HepG2 (cell line): ENCODE results near the gene SCRG1. TPM values are rescaled to one million over a fixed set of nuclear protein-coding genes. Genes with fewer than 3 reads are reported as not detected.

Experiments
- AGO1 ChIP-seq: fragments of 200-400 bp; formaldehyde crosslinking; IDR thresholded peaks from 2 replicates; pipeline ENCODE4 v1.6.1; 2017; ENCODE audit warnings: mild to moderate bottlenecking, low read depth, low read length, moderate library complexity; ENCODE audit not compliant: poor library complexity, severe bottlenecking
- ARHGAP35 ChIP-seq: sonication (generic); formaldehyde crosslinking; IDR thresholded peaks from 2 replicates; pipeline ENCODE4 v1.9.0; 2022; ENCODE audit warnings: mild to moderate bottlenecking, inconsistent platforms, moderate library complexity, missing genetic modification reagents, borderline replicate concordance
- EEA1 ChIP-seq: sonication (generic); formaldehyde crosslinking; IDR thresholded peaks from 2 replicates; pipeline ENCODE4 v1.5.1; 2020; ENCODE audit warnings: mild to moderate bottlenecking, missing genetic modification reagents, borderline replicate concordance
- FIP1L1 ChIP-seq: fragments of 200-400 bp; formaldehyde crosslinking; IDR thresholded peaks from 2 replicates; pipeline ENCODE4 v1.6.1; 2018; ENCODE audit warnings: low read depth, mild to moderate bottlenecking, low read length, moderate library complexity, borderline replicate concordance; ENCODE audit not compliant: insufficient read depth
- GABPB1 ChIP-seq: IDR thresholded peaks from 2 replicates; pipeline ENCODE4 v1.6.1; 2016; ENCODE audit warnings: mild to moderate bottlenecking, missing genetic modification reagents, moderate library complexity, missing compliant biosample characterization
- GATAD1 ChIP-seq: IDR thresholded peaks from 2 replicates; pipeline ENCODE4 v1.6.1; 2016; ENCODE audit warnings: missing genetic modification reagents, missing compliant biosample characterization
- KDM3A ChIP-seq: IDR thresholded peaks from 2 replicates; pipeline ENCODE4 v1.6.1; 2018; ENCODE audit warnings: low read depth, missing compliant biosample characterization
- MED1 ChIP-seq: sonication (generic); formaldehyde crosslinking; IDR thresholded peaks from 2 replicates; pipeline ENCODE4 v1.4.0; 2020; ENCODE audit warnings: missing genetic modification reagents
- MEIS2 ChIP-seq: sonication (generic); formaldehyde crosslinking; IDR thresholded peaks from 2 replicates; pipeline ENCODE4 v1.9.0; 2021; ENCODE audit warnings: mild to moderate bottlenecking, missing genetic modification reagents
- MIER2 ChIP-seq: IDR thresholded peaks from 2 replicates; pipeline ENCODE4 v1.6.1; 2016; ENCODE audit warnings: missing biosample characterization, missing genetic modification reagents
- MXD1 ChIP-seq: sonication (generic); formaldehyde crosslinking; IDR thresholded peaks from 2 replicates; pipeline ENCODE4 v1.4.0; 2020; ENCODE audit warnings: mild to moderate bottlenecking, missing genetic modification reagents
- NFE2 ChIP-seq: sonication (generic); formaldehyde crosslinking; IDR thresholded peaks from 2 replicates; pipeline ENCODE4 v1.4.0; 2020; ENCODE audit warnings: missing genetic modification reagents
- NR0B2 ChIP-seq: sonication (generic); formaldehyde crosslinking; IDR thresholded peaks from 2 replicates; pipeline ENCODE4 v1.4.0; 2020; ENCODE audit warnings: mild to moderate bottlenecking, missing genetic modification reagents
- NR1H2 ChIP-seq: sonication (generic); formaldehyde crosslinking; IDR thresholded peaks from 2 replicates; pipeline ENCODE4 v1.8.1; 2022; ENCODE audit warnings: low read depth, missing genetic modification reagents, borderline replicate concordance
- NRL ChIP-seq: sonication (generic); formaldehyde crosslinking; IDR thresholded peaks from 2 replicates; pipeline ENCODE4 v1.5.0; 2020; ENCODE audit warnings: missing genetic modification reagents, mild to moderate bottlenecking, moderate library complexity, borderline replicate concordance
- POLR2G ChIP-seq: fragments of 200-400 bp; formaldehyde crosslinking; IDR thresholded peaks from 2 replicates; pipeline ENCODE4 v1.6.1; 2018; ENCODE audit warnings: mild to moderate bottlenecking, low read depth, low read length, moderate library complexity
- SRSF1 ChIP-seq: fragments of 200-400 bp; formaldehyde crosslinking; optimal IDR thresholded peaks from 2 replicates; pipeline ENCODE3; 2017; ENCODE audit warnings: mild to moderate bottlenecking, low read depth, low read length, moderate library complexity
- TAF15 ChIP-seq: fragments of 200-400 bp; formaldehyde crosslinking; IDR thresholded peaks from one replicate; pipeline ENCODE4 v1.6.1; 2018; ENCODE audit warnings: mild to moderate bottlenecking, low read depth, low read length; ENCODE audit not compliant: poor library complexity, severe bottlenecking
- TCF7L2 ChIP-seq: IDR thresholded peaks from 2 replicates; pipeline ENCODE4 v1.6.1; 2011; ENCODE audit warnings: mild to moderate bottlenecking, low read depth, low read length, moderate library complexity
- ZBTB20 ChIP-seq: sonication (generic); formaldehyde crosslinking; IDR thresholded peaks from 2 replicates; pipeline ENCODE4 v1.8.1; 2023; ENCODE audit warnings: missing genetic modification reagents, low read depth, mild to moderate bottlenecking, borderline replicate concordance
- ZNF12 ChIP-seq: sonication (generic); formaldehyde crosslinking; IDR thresholded peaks from 2 replicates; pipeline ENCODE4 v1.5.0; 2020; ENCODE audit warnings: missing genetic modification reagents
- ZNF432 ChIP-seq: sonication (generic); formaldehyde crosslinking; IDR thresholded peaks from 2 replicates; pipeline ENCODE4 v1.5.0; 2020; ENCODE audit warnings: missing genetic modification reagents, mild to moderate bottlenecking, borderline replicate concordance
- ZNF501 ChIP-seq: sonication (generic); formaldehyde crosslinking; IDR thresholded peaks from 2 replicates; pipeline ENCODE4 v1.5.1; 2020; ENCODE audit warnings: mild to moderate bottlenecking, moderate library complexity, missing genetic modification reagents
- ZNF576 ChIP-seq: sonication (generic); formaldehyde crosslinking; IDR thresholded peaks from 2 replicates; pipeline ENCODE4 v1.4.0; 2020; ENCODE audit warnings: mild to moderate bottlenecking, missing genetic modification reagents
- ZNF674 ChIP-seq: sonication (generic); formaldehyde crosslinking; IDR thresholded peaks from 2 replicates; pipeline ENCODE4 v1.5.0; 2020; ENCODE audit warnings: low read depth, mild to moderate bottlenecking, missing genetic modification reagents
- ZNF678 ChIP-seq: sonication (generic); formaldehyde crosslinking; IDR thresholded peaks from 2 replicates; pipeline ENCODE4 v1.4.0; 2020; ENCODE audit warnings: mild to moderate bottlenecking, missing genetic modification reagents
- ZNF772 ChIP-seq: sonication (generic); formaldehyde crosslinking; IDR thresholded peaks from 2 replicates; pipeline ENCODE4 v1.5.0; 2020; ENCODE audit warnings: mild to moderate bottlenecking, missing genetic modification reagents
- ZNF782 ChIP-seq: sonication (generic); formaldehyde crosslinking; IDR thresholded peaks from 2 replicates; pipeline ENCODE4 v1.4.0; 2020; ENCODE audit warnings: missing genetic modification reagents, mild to moderate bottlenecking, borderline replicate concordance
- ZNF83 ChIP-seq: sonication (generic); formaldehyde crosslinking; IDR thresholded peaks from 2 replicates; pipeline ENCODE4 v1.4.0; 2020; ENCODE audit warnings: missing genetic modification reagents, mild to moderate bottlenecking, borderline replicate concordance
- ZSCAN31 ChIP-seq: sonication (generic); formaldehyde crosslinking; IDR thresholded peaks from 2 replicates; pipeline ENCODE4 v1.5.0; 2020; ENCODE audit warnings: low read depth, mild to moderate bottlenecking, missing genetic modification reagents
- polyA plus RNA-seq, 8 experiments: library from polyadenylated mRNA; depleted of rRNA in 3 of 8; stranded (reverse) in 7 of 8; unstranded in 1 of 8; fragments of >200 nt; fragmentation: Illumina TruSeq in 4 of 8; extraction: Trizol in 4 of 8; gene quantifications; 2 replicates each; pipeline versions ENCODE4 v1.2.1 to v1.2.3, GENCODE V29; 2011 to 2016; ENCODE audit warnings: low read depth in 4 of 8, missing spikeins in 1 of 8, mixed read lengths in 1 of 8; ENCODE audit not compliant: insufficient read depth in 1 of 8
- total RNA-seq, 5 experiments: library from RNA; depleted of rRNA; stranded (reverse); fragments of >200 nt; fragmentation: Illumina TruSeq; extraction: Trizol; gene quantifications; 2 replicates each; pipeline ENCODE4 v1.2.3, GENCODE V29; 2016; ENCODE audit warnings: low read depth in 1 of 5

Gene SCRG1
- total and polyA plus RNA-seq, 2 of the 13 experiments (the other 11 are each of a cell fraction or from before 2014, with no cell fraction given), result not detected

- TF ChIP-seq ZNF12 (CRISPR knock-in tag), result no peak
- peak; percentile 60; the same call in 1 of the 2 replicates for TF ChIP-seq FIP1L1
- peak; percentile 59; the same call in 1 of the 2 replicates for TF ChIP-seq GATAD1 (CRISPR knock-in tag)
- TF ChIP-seq GABPB1, result peak; percentile 85
- TF ChIP-seq EEA1 (CRISPR knock-in tag), result no peak
- TF ChIP-seq ZNF678 (CRISPR knock-in tag), result no peak
- TF ChIP-seq ARHGAP35, result no peak
- TF ChIP-seq AGO1, result peak; percentile 55
- TF ChIP-seq TAF15, result no peak
- TF ChIP-seq ZNF432 (CRISPR knock-in tag), result no peak
- no peak for TF ChIP-seq ZNF83
- no peak for TF ChIP-seq ZNF782
- peak; percentile 94 for TF ChIP-seq POLR2G
- no peak for TF ChIP-seq NR1H2 (CRISPR knock-in tag)
- no peak for TF ChIP-seq NFE2 (CRISPR knock-in tag)
- 0 out of 2 replicates have a peak, but pooled peaks have one; percentile 59 for TF ChIP-seq ZNF501 (CRISPR knock-in tag)
- TF ChIP-seq NR0B2 (CRISPR knock-in tag), result peak; percentile 64; the same call in 1 of the 2 replicates
- TF ChIP-seq NRL, result 0 out of 2 replicates have a peak, but pooled peaks have one; percentile 34
- 0 out of 2 replicates have a peak, but pooled peaks have one; percentile 38 for TF ChIP-seq MIER2 (CRISPR knock-in tag)
- 0 out of 2 replicates have a peak, but pooled peaks have one; percentile 84 for TF ChIP-seq ZNF674 (CRISPR knock-in tag)
- no peak for TF ChIP-seq MED1 (CRISPR knock-in tag)
- TF ChIP-seq KDM3A (CRISPR knock-in tag), result 0 out of 2 replicates have a peak, but pooled peaks have one; percentile 32
- no peak for TF ChIP-seq ZNF576 (CRISPR knock-in tag)
- no peak for TF ChIP-seq SRSF1
- TF ChIP-seq ZNF772 (CRISPR knock-in tag), result peak; percentile 71; the same call in 1 of the 2 replicates
- peak; percentile 66; the same call in 1 of the 2 replicates for TF ChIP-seq ZBTB20 (CRISPR knock-in tag)
- TF ChIP-seq MEIS2, result peak; percentile 50; the same call in 1 of the 2 replicates
- TF ChIP-seq ZSCAN31 (CRISPR knock-in tag), result peak; percentile 79
- no peak for TF ChIP-seq TCF7L2
- TF ChIP-seq MXD1 (CRISPR knock-in tag), result peak; percentile 75; the same call in 1 of the 2 replicates
Measured at GRCh38 chr4:173370477-173371291, 28.2 kb downstream of the SCRG1 start, which contains the start of gene SAP30 (continued).
